GM18907 (cell line): Measurements from ENCODE around the gene FCN1.

ENCODE experiments used
- ATAC-seq: cut with Tn5 transposase; IDR thresholded peaks from one replicate; pipeline ENCODE4 v1.9.1; 2021; ENCODE audit warnings: mild to moderate bottlenecking, moderate library complexity; ENCODE audit not compliant: unreplicated experiment

FCN1 gene

GRCh38 chr9:134951994-134952393 is 34.3 kb upstream of the FCN1 start:
- no peak for ATAC-seq

- no peak for ATAC-seq
These were observed 33.7 kb upstream of the FCN1 start for GRCh38 chr9:134951461-134951860.

GRCh38 chr9:134950386-134951210 is 32.9 kb upstream of the FCN1 start:
- ATAC-seq: no peak

- ATAC-seq: no peak
These were observed 32.1 kb upstream of the FCN1 start for GRCh38 chr9:134949681-134950385.

GRCh38 chr9:134948149-134948548 is 30.4 kb upstream of the FCN1 start:
- ATAC-seq: no peak

- no peak for ATAC-seq
These were observed 29.7 kb upstream of the FCN1 start for GRCh38 chr9:134947265-134947955.

- ATAC-seq: no peak
These were observed 29.0 kb upstream of the FCN1 start for GRCh38 chr9:134946663-134947062.

- ATAC-seq: no peak
These were observed 28.0 kb upstream of the FCN1 start for GRCh38 chr9:134945509-134946275.

- no peak for ATAC-seq
These were observed 27.2 kb upstream of the FCN1 start for GRCh38 chr9:134944916-134945315.

GRCh38 chr9:134944351-134944802 is 26.7 kb upstream of the FCN1 start:
- no peak for ATAC-seq

GRCh38 chr9:134943836-134944235 is 26.1 kb upstream of the FCN1 start:
- no peak for ATAC-seq

GRCh38 chr9:134943411-134943810 is 25.7 kb upstream of the FCN1 start:
- no peak for ATAC-seq

GRCh38 chr9:134942788-134943184 is 25.1 kb upstream of the FCN1 start:
- no peak for ATAC-seq

- ATAC-seq: no peak
These were observed 24.5 kb upstream of the FCN1 start for GRCh38 chr9:134942011-134942787.

GRCh38 chr9:134940236-134941208 is 22.8 kb upstream of the FCN1 start:
- no peak for ATAC-seq

- ATAC-seq: no peak
These were observed 22.1 kb upstream of the FCN1 start for GRCh38 chr9:134939836-134940235.

- no peak for ATAC-seq
These were observed 21.5 kb upstream of the FCN1 start for GRCh38 chr9:134939080-134939733.

- no peak for ATAC-seq
These were observed 20.8 kb upstream of the FCN1 start for GRCh38 chr9:134938346-134939079.
